GM23248 (cell line): ENCODE results near the gene ZNF674. TPM values are rescaled to one million over a fixed set of nuclear protein-coding genes. Genes with fewer than 3 reads are reported as not detected.

Source experiments
- DNase-seq: peaks from one replicate; pipeline ENCODE4 v3.0.0-alpha.2; 2015
- H2AFZ ChIP-seq: fragments of 200-600 bp; sonication (generic); 2 replicates; pipeline ENCODE4 v1.6.1; 2016; ENCODE audit warnings: antibody characterized with exemption
- H3F3A ChIP-seq: fragments of 200-600 bp; sonication (generic); 2 replicates; pipeline ENCODE4 v1.6.1; 2016; ENCODE audit warnings: mild to moderate bottlenecking, antibody characterized with exemption, mixed run types; ENCODE audit not compliant: insufficient read depth
- H3K27ac ChIP-seq: fragments of 200-600 bp; sonication (generic); 2 replicates; pipeline ENCODE4 v1.5.1; 2016; ENCODE audit warnings: mild to moderate bottlenecking
- H3K27me3 ChIP-seq: fragments of 200-600 bp; sonication (generic); replicated peaks from 2 replicates; pipeline ENCODE4 v1.6.1; 2016; ENCODE audit warnings: mild to moderate bottlenecking; ENCODE audit not compliant: insufficient read depth
- H3K36me3 ChIP-seq: fragments of 200-600 bp; sonication (generic); 2 replicates; pipeline ENCODE4 v1.6.1; 2016; ENCODE audit warnings: low read depth, mild to moderate bottlenecking
- H3K4me1 ChIP-seq: fragments of 200-600 bp; sonication (generic); 2 replicates; pipeline ENCODE4 v1.6.1; 2016; ENCODE audit warnings: mild to moderate bottlenecking; ENCODE audit not compliant: insufficient read depth
- H3K4me2 ChIP-seq: fragments of 200-600 bp; sonication (generic); one replicate; pipeline ENCODE4 v1.6.1; 2016; ENCODE audit warnings: mild to moderate bottlenecking; ENCODE audit not compliant: unreplicated experiment
- H3K4me3 ChIP-seq: fragments of 200-600 bp; sonication (generic); 2 replicates; pipeline ENCODE4 v1.5.1; 2016; ENCODE audit warnings: mild to moderate bottlenecking
- H3K79me2 ChIP-seq: fragments of 200-600 bp; sonication (generic); 2 replicates; pipeline ENCODE4 v1.6.1; 2016; ENCODE audit warnings: mild to moderate bottlenecking; ENCODE audit not compliant: insufficient read depth
- H3K9ac ChIP-seq: fragments of 200-600 bp; sonication (generic); 2 replicates; pipeline ENCODE4 v1.6.1; 2016; ENCODE audit warnings: mild to moderate bottlenecking
- H3K9me2 ChIP-seq: fragments of 200-600 bp; sonication (generic); 2 replicates; pipeline ENCODE4 v1.6.1; 2016; ENCODE audit warnings: mixed run types, mild to moderate bottlenecking, moderate library complexity; ENCODE audit not compliant: insufficient read depth
- H3K9me3 ChIP-seq: fragments of 200-600 bp; sonication (generic); one replicate; pipeline ENCODE4 v1.6.1; 2017; ENCODE audit warnings: low read depth
- H4K20me1 ChIP-seq: fragments of 200-600 bp; sonication (generic); 2 replicates; pipeline ENCODE4 v1.6.0; 2016; ENCODE audit not compliant: insufficient read depth
- EZH2 ChIP-seq: fragments of 200-600 bp; sonication (generic); IDR thresholded peaks from 2 replicates; pipeline ENCODE4 v1.6.1; 2018; ENCODE audit warnings: antibody characterized with exemption, mild to moderate bottlenecking; ENCODE audit not compliant: insufficient read depth, poor library complexity, severe bottlenecking
- EZH2phosphoT487 ChIP-seq: fragments of 200-600 bp; sonication (generic); IDR thresholded peaks from 2 replicates; pipeline ENCODE4 v1.6.1; 2018; ENCODE audit warnings: antibody characterized with exemption, moderate library complexity, mild to moderate bottlenecking, low read depth; ENCODE audit not compliant: insufficient read depth
- WGBS, 2 experiments: methylation state at CpG; one replicate each; pipeline ENCODE4 v1.1.6; 2015 to 2017; ENCODE audit warnings: low lambda C conversion rate in 2 of 2, low coverage in 1 of 2; ENCODE audit errors: missing lambda C conversion rate in 2 of 2; 5-methylcytosine and 5-hydroxymethylcytosine counted together
- in situ Hi-C: fragments of 300-500 bp; cut with MboI; formaldehyde crosslinking; loops from 2 replicates; pipeline ENCODE4 v1.15.0; 2020
- polyA plus RNA-seq: library from polyadenylated mRNA; unstranded; fragments of >200 nt; fragmentation: Nextera tagmentation; extraction: Ambion mirVana; gene quantifications from 2 replicates; pipeline ENCODE4 v1.2.1, GENCODE V29; 2016
- total RNA-seq: library from RNA; depleted of rRNA; stranded (reverse); fragments of >200 nt; shearing (Covaris generic); gene quantifications from 2 replicates; pipeline ENCODE4 v1.2.3, GENCODE V29; 2014

Gene ZNF674
- total and polyA plus RNA-seq, 2 experiments from 2014 or later: 2.0 to 2.7 TPM

- Histone ChIP-seq H3K9ac (peak overlapping the region; percentile 21; the same call in 1 of the 2 replicates), H3K27ac (no peak overlapping the region), H3F3A (peaks cover 9% of the 10 kb centered on the region), H3K4me1 (peaks cover 7% of the 10 kb centered on the region), H3K4me2 (peak overlapping the region; percentile 68), H4K20me1 (no peaks in the 10 kb centered on the region), H3K4me3 (peak overlapping the region; percentile 79), H3K79me2 (peaks cover 22% of the 10 kb centered on the region), H3K27me3 (no peaks in the 10 kb centered on the region), H3K9me3 (no peaks in the 10 kb centered on the region), H2AFZ (no peak overlapping the region), H3K9me2 (no peaks in the 10 kb centered on the region), H3K36me3 (no peaks in the 10 kb centered on the region)
- in situ Hi-C loops: no loop called here
- no peak for TF ChIP-seq EZH2
- TF ChIP-seq EZH2phosphoT487: no peak
- WGBS, 2 experiments: 60 to 70% methylated on average over 6 of the region's 6 CpGs
- peak; percentile 6 for DNase-seq
Observed at GRCh38 chrX:46575586-46575985, 30.4 kb upstream of the ZNF674 start.

- peak overlapping the region; percentile 79 for H3K4me3 ChIP-seq
- WGBS, 2 experiments: 0 to 22% methylated on average over 7 to 10 of the region's 90 CpGs
- H2AFZ ChIP-seq: peak overlapping the region; percentile 89; the same call in 1 of the 2 replicates
- H3F3A ChIP-seq: peaks cover 9% of the 10 kb centered on the region
- peaks cover 7% of the 10 kb centered on the region for H3K4me1 ChIP-seq
- H3K27me3 ChIP-seq: no peaks in the 10 kb centered on the region
- in situ Hi-C loops: loop anchor here (25.0 kb wide), 1 partner anchor 212 kb away; no protein-coding TSS in a partner anchor
- H3K4me2 ChIP-seq: peak overlapping the region; percentile 68
- peak; percentile 52 for DNase-seq
- H3K9me2 ChIP-seq: no peaks in the 10 kb centered on the region
- no peaks in the 10 kb centered on the region for H3K9me3 ChIP-seq
- H3K36me3 ChIP-seq: no peaks in the 10 kb centered on the region
- peak overlapping the region; percentile 74; the same call in 1 of the 2 replicates for H3K9ac ChIP-seq
- no peak overlapping the region for H3K27ac ChIP-seq
- no peak for TF ChIP-seq EZH2
- TF ChIP-seq EZH2phosphoT487: no peak
- H4K20me1 ChIP-seq: no peaks in the 10 kb centered on the region
- H3K79me2 ChIP-seq: peaks cover 16% of the 10 kb centered on the region
Observed at GRCh38 chrX:46574774-46575381, 29.7 kb upstream of the ZNF674 start.

DNA sequence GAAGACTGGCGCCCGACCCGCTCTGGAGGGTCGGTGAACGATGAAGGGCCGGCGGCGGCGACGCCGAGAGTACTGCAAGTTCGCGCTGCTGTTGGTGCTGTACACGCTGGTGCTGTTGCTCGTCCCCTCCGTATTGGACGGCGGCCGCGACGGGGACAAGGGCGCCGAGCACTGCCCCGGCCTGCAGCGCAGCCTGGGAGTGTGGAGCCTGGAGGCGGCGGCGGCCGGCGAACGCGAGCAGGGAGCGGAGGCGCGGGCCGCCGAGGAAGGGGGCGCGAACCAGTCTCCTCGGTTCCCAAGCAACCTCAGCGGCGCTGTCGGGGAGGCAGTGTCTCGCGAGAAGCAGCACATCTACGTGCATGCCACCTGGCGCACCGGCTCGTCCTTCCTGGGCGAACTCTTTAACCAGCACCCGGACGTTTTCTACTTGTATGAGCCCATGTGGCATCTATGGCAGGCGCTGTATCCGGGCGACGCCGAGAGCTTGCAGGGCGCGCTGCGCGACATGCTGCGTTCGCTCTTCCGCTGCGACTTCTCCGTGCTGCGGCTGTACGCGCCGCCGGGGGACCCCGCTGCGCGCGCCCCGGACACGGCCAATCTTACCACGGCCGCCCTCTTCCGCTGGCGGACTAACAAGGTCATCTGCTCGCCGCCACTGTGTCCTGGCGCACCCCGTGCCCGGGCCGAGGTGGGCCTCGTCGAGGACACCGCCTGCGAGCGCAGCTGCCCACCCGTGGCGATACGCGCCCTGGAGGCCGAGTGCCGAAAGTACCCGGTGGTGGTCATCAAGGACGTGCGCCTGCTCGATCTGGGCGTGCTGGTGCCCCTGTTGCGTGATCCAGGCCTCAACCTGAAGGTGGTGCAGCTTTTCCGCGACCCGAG is 28.9 kb upstream of the ZNF674 start:
- H3K9me2 ChIP-seq: no peaks in the 10 kb centered on the region
- H3K27ac ChIP-seq: peak overlapping the region; percentile 66
- peak overlapping the region; percentile 79 for H3K4me3 ChIP-seq
- no peaks in the 10 kb centered on the region for H3K9me3 ChIP-seq
- H3K36me3 ChIP-seq: no peaks in the 10 kb centered on the region
- H3K9ac ChIP-seq: peak overlapping the region; percentile 74
- H3K4me1 ChIP-seq: peaks cover 7% of the 10 kb centered on the region
- H3F3A ChIP-seq: peaks cover 9% of the 10 kb centered on the region
- no peaks in the 10 kb centered on the region for H4K20me1 ChIP-seq
- peaks cover 10% of the 10 kb centered on the region for H3K79me2 ChIP-seq
- H3K27me3 ChIP-seq: no peaks in the 10 kb centered on the region
- in situ Hi-C loops: loop anchor here (25.0 kb wide), 1 partner anchor 213 kb away; no protein-coding TSS in a partner anchor
- peak overlapping the region; percentile 89 for H2AFZ ChIP-seq
- WGBS, 2 experiments: 1 to 3% methylated on average over 6 to 25 of the region's 107 CpGs
- peak overlapping the region; percentile 79 for H3K4me2 ChIP-seq
- DNase-seq: peak; percentile 77
- TF ChIP-seq EZH2: no peak
- no peak for TF ChIP-seq EZH2phosphoT487

GRCh38 chrX:46573331-46573891 is 28.2 kb upstream of the ZNF674 start, which contains the start of gene CHST7:
CHST7 (plus strand) TSS chrX:46573765; CDS start chrX:46573932, 167 bp downstream.
- DNase-seq: peak; percentile 81
- H2AFZ ChIP-seq: peak within 1 kb of the TSS; percentile 89
- no peaks in the 10 kb centered on the region for H3K9me2 ChIP-seq
- H3K27ac ChIP-seq: peak within 1 kb of the TSS; percentile 66
- peak within 1 kb of the TSS; percentile 79 for H3K4me3 ChIP-seq
- peaks cover 7% of the 10 kb centered on the region for H3K4me1 ChIP-seq
- peaks cover 9% of the 10 kb centered on the region for H3F3A ChIP-seq
- H3K79me2 ChIP-seq: peaks cover 2% of the 10 kb centered on the region
- no peaks in the 10 kb centered on the region for H4K20me1 ChIP-seq
- H3K4me2 ChIP-seq: peak within 1 kb of the TSS; percentile 79
- in situ Hi-C loops: loop anchor here (25.0 kb wide), 1 partner anchor 214 kb away; no protein-coding TSS in a partner anchor
- no peaks in the 10 kb centered on the region for H3K36me3 ChIP-seq
- no peaks in the 10 kb centered on the region for H3K27me3 ChIP-seq
- H3K9me3 ChIP-seq: no peaks in the 10 kb centered on the region
- 6 to 8% methylated on average over 7 to 8 of the region's 35 CpGs for WGBS, 2 experiments
- peak within 1 kb of the TSS; percentile 74 for H3K9ac ChIP-seq
- TF ChIP-seq EZH2 (no peak), EZH2phosphoT487 (no peak)
